ENCODE data around the gene EXOC5.

EXOC5 gene

DNA sequence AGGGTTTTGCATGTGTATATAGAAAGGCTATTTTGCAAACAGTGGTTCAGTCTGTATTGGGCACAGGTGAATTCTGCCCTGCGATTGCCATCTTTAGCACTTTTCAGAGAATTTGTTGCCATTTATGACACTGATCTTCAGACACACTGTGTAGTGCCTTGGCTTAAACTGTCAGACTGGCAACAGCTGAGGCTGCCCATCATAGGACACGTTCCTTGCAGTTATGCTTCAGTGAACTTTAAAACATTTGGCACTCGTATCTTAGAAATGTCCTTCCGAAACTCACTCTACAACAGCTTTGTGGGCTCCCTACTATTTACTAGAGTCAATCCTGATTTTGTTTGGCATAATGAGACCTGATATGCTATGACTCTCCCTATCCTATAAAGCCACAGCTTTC lies 29.1 kb upstream of the EXOC5 start:
- Histone ChIP-seq H3K4me3 (ENCODE audit: low read depth in 1 of 2, low read length in 1 of 2) (no peak overlapping the region), H3K4me1 (ENCODE audit: control insufficient read depth in 1 of 2, insufficient read depth in 1 of 2, low read depth in 1 of 2, low read length in 1 of 2) (no peaks in the 10 kb centered on the region), H3K36me3 (no peaks in the 10 kb centered on the region), H3K27me3 (peaks cover 20% of the 10 kb centered on the region), H3K9me3 (no peaks in the 10 kb centered on the region), H3K27ac (no peak overlapping the region)
- TF ChIP-seq, protein P1, sequence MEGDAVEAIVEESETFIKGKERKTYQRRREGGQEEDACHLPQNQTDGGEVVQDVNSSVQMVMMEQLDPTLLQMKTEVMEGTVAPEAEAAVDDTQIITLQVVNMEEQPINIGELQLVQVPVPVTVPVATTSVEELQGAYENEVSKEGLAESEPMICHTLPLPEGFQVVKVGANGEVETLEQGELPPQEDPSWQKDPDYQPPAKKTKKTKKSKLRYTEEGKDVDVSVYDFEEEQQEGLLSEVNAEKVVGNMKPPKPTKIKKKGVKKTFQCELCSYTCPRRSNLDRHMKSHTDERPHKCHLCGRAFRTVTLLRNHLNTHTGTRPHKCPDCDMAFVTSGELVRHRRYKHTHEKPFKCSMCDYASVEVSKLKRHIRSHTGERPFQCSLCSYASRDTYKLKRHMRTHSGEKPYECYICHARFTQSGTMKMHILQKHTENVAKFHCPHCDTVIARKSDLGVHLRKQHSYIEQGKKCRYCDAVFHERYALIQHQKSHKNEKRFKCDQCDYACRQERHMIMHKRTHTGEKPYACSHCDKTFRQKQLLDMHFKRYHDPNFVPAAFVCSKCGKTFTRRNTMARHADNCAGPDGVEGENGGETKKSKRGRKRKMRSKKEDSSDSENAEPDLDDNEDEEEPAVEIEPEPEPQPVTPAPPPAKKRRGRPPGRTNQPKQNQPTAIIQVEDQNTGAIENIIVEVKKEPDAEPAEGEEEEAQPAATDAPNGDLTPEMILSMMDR (IDR thresholded peaks at IDR 0.05): no peak

DNA sequence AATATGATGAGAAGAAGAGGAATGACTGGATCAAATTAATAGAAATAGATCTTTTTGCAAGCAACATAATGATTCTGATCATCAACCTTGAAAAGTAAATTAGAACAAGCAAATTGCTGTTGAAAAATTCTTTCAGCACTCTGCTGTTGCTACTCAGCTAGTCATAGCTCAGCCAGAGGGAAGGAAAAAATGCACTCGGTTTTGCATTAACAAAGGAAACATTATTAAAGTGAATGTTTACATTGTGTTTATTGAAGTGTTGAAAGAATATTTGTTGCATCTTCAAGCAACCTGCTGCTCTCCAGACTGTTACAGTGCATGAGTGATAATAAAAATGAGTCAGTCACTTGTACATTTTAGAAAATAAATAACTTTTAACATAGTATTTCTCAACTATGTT lies 26.5 kb upstream of the EXOC5 start:
- H3K4me3 ChIP-seq (ENCODE audit: low read depth in 1 of 2, low read length in 1 of 2): no peak overlapping the region
- no peaks in the 10 kb centered on the region for H3K9me3 ChIP-seq
- H3K36me3 ChIP-seq: peaks cover 18% of the 10 kb centered on the region
- TF ChIP-seq, protein P1 (IDR thresholded peaks at IDR 0.05): no peak
- no peak overlapping the region for H3K27ac ChIP-seq
- H3K27me3 ChIP-seq: no peaks in the 10 kb centered on the region
- H3K4me1 ChIP-seq (ENCODE audit: control insufficient read depth in 1 of 2, insufficient read depth in 1 of 2, low read depth in 1 of 2, low read length in 1 of 2): no peaks in the 10 kb centered on the region

DNA sequence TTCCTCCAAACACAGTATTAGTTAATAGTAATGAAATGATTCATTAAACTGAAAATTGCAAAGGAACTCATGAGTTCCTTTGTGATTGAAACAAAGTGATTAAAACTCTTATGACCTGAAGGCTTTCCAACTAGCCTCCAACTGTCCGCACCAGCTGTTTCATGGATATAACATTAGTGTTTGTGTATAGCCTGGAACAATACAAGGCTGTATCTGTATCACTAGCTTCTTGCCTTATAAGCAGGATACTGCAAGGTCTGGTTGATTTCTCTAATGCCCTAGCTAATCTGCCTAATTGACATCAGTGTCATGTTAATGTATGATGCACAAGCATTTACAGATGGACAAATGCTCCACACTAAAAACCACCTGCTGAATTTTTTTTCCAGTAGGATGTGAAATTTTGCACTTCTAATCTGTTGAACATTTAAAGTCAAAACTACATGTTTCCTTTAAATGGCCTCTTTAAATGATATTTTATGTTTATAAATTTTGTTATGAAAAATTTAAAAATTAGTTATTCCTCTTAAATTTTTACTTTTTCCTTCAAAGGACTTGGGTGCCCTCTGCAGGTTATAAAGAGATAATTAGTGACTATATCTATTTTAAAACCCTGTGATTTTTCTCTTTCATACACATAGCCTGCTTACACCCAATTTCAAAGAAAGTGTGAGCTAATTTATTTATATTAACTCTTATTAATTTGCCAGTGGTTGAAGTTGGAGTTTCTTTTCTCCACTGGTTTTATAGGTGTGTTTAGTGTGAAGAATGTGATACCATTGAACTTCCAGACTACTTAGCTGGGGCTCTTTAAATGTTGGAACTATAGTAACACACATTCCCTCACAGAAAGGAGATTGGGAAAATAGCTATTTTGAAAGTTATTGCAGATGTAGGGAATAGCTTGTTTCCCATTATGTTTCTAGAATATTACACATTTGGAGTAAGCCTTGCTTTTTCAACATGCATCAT lies 25.4 kb upstream of the EXOC5 start:
- Histone ChIP-seq H3K4me3 (ENCODE audit: low read depth in 1 of 2, low read length in 1 of 2) (no peak overlapping the region), H3K9me3 (no peaks in the 10 kb centered on the region), H3K4me1 (ENCODE audit: control insufficient read depth in 1 of 2, insufficient read depth in 1 of 2, low read depth in 1 of 2, low read length in 1 of 2) (no peaks in the 10 kb centered on the region), H3K27me3 (no peaks in the 10 kb centered on the region), H3K27ac (no peak overlapping the region), H3K36me3 (peaks cover 29% of the 10 kb centered on the region)
- TF ChIP-seq, protein P1 (IDR thresholded peaks at IDR 0.05): no peak

DNA sequence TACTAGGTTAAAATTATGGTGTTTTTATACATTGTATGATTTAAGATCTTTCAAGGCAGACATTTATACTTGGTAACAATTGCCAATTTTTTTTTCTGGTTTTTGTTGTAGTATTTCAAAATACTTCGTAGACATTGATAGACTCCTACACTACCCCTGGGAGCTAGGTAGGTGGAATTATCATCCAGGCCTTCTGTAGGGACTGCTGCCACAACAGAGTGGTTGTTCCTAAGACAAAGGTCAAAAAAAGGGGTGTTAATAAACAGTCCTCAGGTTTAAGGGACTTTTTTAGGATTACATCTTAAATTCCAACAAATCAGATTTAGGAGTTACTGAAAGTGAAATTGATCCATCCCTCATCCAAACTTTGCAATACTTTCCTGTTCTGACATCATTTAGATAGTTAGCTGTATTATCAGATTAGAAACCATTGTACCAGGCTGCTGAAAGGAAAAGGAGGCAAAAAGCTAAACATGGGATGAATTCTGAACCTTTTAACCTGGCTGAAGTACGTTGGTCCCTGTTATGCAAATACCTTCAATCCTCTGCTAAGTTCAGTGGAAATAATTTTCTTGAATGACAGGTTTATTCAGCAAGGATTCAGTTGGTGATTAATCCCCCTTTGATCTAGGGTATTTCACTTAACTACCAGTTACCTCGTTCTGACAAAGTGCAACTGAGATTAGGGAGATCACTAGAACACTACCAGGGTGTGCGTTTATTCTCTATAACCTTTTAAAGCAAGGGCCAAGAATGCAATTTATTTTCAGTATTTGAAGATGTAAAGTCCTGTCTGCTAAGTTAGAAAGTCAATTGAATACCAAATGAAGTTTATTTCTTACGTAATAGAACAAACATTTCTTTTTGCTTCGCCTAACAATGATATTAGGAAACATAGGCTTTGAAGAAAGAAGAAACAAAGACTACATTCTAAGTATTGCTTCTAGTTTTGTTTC lies 23.3 kb upstream of the EXOC5 start:
- H3K4me1 ChIP-seq (ENCODE audit: control insufficient read depth in 1 of 2, insufficient read depth in 1 of 2, low read depth in 1 of 2, low read length in 1 of 2): no peaks in the 10 kb centered on the region
- peaks cover 48% of the 10 kb centered on the region for H3K36me3 ChIP-seq
- H3K4me3 ChIP-seq (ENCODE audit: low read depth in 1 of 2, low read length in 1 of 2): no peak overlapping the region
- TF ChIP-seq, protein P1 (IDR thresholded peaks at IDR 0.05): no peak
- H3K9me3 ChIP-seq: no peaks in the 10 kb centered on the region
- no peak overlapping the region for H3K27ac ChIP-seq
- no peaks in the 10 kb centered on the region for H3K27me3 ChIP-seq

DNA sequence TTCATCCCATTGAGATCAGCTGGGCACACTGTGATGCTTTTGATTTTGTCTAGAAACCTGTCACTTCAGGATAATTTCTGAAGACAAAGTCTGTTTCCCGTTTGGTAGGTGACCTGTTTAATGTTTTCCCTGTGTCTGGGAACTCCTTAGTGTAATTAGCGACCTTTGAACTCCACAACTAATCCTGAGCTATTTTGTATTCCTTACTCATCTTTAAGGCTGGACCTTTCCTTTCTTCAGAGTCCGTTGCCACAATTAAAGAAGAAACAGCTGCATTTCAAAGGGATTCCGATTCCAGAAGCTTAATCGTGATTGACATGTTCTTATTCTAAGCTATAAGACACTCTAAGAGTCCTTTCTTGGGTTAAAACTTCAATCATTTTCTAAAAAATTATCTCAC lies 22.0 kb upstream of the EXOC5 start:
- TF ChIP-seq, protein P1 (IDR thresholded peaks at IDR 0.05): no peak
- H3K36me3 ChIP-seq: peaks cover 61% of the 10 kb centered on the region
- no peak overlapping the region for H3K4me3 ChIP-seq (ENCODE audit: low read depth in 1 of 2, low read length in 1 of 2)
- no peaks in the 10 kb centered on the region for H3K9me3 ChIP-seq
- no peaks in the 10 kb centered on the region for H3K4me1 ChIP-seq (ENCODE audit: control insufficient read depth in 1 of 2, insufficient read depth in 1 of 2, low read depth in 1 of 2, low read length in 1 of 2)
- no peaks in the 10 kb centered on the region for H3K27me3 ChIP-seq
- H3K27ac ChIP-seq: no peak overlapping the region
